NOMO-1 treated with dmso at 0.1 percent for 144 hours (cell line): ENCODE measurements around the gene ADGRD2.

Source experiments
- DNase-seq: peaks from one replicate; lab custom pipeline; 2025; ENCODE audit not compliant: unreplicated experiment; lab: John Stamatoyannopoulos, UW

The ADGRD2 gene

GRCh38 chr9:124496463-124496862 lies 46.2 kb downstream of the ADGRD2 start:
- DNase-seq = no peak

DNA sequence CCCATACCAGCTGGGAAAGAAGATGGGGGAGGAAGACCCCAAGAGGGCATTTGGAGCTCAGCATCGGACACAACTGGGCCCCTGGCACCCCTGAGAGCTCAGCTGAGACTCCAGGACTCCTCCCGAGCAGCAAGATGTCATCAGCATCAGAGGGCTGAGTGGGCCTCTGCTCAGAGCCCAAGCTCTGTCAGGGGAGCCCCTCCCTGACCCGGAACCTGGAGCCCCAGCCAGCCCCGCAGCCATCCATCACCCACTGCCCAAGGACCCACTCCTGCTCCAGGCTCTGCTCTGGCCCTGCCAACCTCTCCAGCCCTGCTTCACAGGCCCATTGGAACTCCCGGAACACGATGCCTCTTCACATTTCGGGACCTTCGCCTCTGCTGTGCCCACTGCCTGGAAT lies 47.2 kb downstream of the ADGRD2 start:
- DNase-seq = no peak

DNA sequence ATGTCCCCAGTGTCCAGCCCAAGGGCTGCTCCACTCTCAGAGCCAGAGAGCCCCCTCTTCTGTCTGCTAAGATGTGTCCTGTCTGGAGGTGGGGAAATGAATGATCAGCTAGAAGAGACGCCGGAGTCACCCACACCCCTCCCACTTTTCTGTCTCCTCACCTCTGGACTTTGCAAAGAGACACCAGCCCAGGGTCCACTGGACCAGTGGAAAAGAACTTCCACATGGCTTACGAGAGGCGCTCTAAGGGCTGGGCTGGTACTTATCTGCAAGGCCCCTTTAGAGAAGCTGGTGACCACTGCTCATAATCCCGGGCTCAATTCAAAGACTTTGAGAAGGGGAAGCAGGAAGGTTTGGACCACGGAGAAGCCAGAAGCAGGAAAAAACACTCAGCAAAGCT lies 47.8 kb downstream of the ADGRD2 start:
- no peak for DNase-seq

DNA sequence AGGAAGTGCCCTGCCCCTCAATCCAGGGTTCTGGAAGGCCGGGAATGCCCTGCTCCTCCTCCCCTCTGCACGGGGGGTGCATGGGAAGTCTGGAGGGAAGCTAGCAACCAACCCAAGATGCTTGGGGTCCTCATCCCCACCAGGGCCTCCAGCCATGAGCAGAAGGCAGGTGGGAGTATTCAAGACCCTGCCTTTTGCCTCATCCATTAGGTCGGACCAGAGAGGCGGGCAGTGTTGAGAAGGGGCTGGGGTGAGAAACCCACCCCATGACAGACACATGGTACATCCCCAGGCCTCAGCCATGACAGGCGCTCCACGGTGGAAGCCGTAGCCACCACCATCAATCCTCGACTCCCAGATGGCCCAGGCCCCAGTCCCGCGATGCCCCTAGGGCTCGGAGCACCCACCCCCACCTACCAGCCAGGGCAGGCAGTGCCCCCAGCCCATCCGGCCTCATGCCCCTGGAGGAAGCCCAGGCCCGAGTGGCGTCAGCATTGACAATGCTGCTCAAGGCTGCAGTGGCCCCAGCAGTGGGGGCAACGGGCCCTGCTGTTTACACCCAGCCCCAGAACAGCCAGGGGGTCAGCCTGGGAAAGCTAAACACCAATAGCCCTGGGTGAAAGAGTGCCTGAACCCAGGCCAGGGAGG lies 48.4 kb downstream of the ADGRD2 start:
- no peak for DNase-seq

- DNase-seq = no peak
These were observed 49.0 kb downstream of the ADGRD2 start for GRCh38 chr9:124499216-124499615.

DNA sequence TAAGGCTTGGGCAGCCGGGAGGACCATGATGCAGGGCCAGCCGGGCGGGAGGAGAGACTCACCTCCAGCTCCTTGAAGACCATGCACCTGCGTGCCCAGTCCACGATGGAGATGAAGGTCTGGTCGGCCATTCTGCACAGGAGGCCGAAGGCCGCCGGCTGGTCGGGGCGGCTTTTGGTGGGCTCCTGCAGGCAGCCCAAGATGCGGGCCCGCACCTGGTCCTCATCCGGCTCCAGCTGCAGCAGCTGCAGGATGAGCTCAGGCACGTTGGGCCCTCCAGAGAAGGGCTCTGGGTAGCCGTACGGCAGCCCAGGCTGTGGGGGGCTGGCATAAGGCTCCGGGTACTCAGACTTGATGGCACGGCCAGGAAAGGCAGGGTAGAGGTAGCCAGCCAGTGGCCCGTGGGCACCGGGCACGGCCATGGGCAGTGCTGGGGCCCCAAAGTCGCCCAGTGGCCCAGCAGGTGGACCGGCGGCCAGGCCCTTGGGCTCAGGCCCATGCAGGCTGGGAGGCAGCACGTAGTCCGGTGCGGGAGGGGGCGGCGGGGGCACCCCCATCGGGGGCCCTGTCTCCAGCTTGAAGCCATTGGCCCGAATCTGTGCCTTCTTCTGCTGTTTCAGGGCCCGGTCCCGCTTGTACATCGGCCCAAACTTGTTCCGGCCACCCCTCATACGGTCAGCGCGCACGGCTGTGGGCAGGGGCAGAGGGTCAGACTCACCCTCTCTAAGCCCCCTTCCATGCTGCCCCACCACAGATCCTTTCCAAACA lies 50.0 kb downstream of the ADGRD2 start:
- no peak for DNase-seq

- no peak for DNase-seq
These were observed 50.8 kb downstream of the ADGRD2 start for GRCh38 chr9:124500796-124501611.

DNA sequence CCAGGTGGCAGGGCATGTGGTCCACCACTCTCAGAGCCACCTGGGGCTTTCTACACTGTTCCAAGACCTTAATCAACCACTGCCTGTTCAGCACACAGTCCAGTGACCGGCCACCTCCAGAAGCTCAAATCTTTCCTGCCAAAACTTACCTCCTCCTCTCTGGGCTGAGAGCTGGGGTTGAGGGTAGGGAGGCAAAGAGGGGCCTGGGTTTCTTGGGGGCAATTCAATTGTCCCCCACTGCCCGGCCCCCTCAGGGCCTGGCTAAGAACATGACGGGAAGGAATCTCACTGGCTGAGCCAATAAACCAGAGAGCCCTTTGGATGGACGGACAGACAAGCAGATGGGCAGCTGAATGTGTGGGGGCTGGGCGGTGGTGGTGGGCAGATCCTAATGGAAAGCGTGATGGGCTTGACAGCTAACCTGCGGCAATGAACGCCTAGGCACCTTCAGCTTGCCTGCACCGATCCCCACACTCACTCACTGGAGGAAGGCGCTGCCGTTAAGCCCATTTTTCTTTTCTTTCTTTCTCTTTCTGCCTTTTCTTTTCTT lies 51.6 kb downstream of the ADGRD2 start:
- no peak for DNase-seq

GRCh38 chr9:124502711-124503702 lies 52.8 kb downstream of the ADGRD2 start:
- no peak for DNase-seq

- no peak for DNase-seq
These were observed 53.7 kb downstream of the ADGRD2 start for GRCh38 chr9:124503713-124504529.

DNA sequence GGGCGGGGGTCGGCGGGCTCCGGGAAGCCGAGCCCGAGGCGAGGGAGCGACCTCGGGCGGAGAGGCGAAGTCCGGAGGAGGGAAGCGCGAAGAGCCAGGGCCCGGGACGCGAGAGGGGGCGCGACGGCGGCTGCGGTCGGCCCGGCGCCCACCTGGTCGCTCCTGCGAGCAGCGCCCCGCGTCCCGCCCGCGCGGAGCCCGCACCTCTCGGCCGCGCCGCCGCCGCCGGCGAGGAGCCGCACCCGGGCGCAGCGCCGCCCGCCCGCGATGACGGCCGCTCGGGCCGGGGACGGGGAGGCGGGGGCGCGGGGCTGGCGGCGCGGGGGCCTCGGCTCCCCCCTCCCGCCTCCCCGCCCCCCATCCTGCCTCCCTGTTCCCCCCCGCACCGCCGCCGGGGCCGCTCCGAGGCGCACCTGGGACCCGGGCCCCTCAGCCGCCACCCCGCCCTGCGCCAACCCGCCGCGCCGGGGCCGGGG lies 54.3 kb downstream of the ADGRD2 start:
- DNase-seq = no peak

GRCh38 chr9:124505006-124505900 lies 55.0 kb downstream of the ADGRD2 start:
- DNase-seq = no peak

DNA sequence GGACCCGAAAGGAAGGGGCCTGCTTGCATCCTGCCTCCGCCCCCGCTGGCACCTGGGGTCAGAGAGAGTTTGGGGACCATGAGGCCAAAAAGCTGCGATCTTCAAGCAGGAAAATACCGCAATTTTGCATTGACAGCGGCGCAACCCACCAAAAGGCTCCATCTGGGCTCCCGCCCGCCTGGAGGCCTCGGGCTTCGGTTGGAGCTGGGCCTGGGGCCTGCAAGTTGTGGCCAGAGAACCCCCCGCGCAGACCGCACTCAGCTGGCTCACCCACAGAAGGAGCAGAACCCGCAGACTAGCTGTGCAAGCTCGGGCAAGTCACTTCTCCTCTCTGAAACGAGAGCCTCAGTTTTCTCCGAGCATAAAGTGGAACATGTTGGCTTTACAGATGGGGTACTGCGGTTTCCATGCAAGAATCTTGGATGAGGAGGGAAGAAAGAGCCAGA lies 55.7 kb downstream of the ADGRD2 start:
- no peak for DNase-seq

DNA sequence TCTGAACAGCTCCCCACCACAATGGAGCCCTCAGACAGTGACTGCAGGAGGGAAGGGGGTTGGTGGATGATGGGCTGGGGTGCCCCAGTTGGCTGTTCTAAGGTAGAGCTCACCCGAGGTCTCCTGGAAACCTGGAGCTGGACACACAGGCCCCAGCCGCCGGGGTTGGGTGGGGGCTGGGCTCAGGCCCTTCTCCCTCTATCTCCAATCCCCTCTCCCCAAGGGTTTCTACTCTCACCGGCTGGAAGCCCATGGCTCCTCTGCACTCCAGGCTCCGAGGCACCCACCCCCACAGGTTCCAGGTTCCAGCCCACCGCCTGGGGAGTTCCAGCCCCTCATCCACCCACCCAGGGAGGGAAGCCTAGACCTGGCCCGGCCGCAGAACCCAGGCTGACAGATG lies 56.2 kb downstream of the ADGRD2 start:
- DNase-seq = no peak

GRCh38 chr9:124506931-124507879 lies 57.0 kb downstream of the ADGRD2 start, which contains the start of gene NR5A1:
Gene NR5A1 (minus strand): TSS chr9:124507399. CDS start chr9:124503395, 4,004 bp downstream.
- no peak for DNase-seq

DNA sequence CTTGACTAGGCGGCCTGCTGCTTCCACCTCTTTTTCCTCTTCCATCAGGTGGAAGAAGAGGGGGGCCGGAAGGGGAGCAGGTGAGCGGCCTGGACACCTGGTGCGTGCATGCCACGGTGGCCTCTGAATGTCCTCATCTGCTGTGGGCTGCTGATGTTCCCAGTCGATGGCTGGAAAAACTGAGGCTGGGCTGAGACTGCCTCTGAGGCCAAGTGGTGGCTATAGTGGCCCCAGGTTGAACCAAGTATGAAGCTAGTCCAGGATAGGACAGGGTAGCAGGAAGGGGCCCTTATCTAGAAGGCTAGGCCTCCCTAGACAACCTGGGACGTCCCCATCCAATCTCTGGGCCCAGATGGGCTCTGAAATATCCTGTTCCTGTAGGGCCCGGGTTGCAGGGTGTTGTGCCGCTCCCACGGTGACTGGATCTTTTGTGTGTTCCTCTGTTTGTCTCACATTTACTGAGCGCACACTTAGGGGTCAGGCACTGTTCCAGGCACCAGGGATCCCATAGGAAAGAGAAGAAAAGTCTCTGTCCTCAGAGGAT lies 57.7 kb downstream of the ADGRD2 start:
- DNase-seq = no peak
